Measurements from ENCODE around the gene DCAF7. TPM values are rescaled to one million over a fixed set of nuclear protein-coding genes. Genes with fewer than 3 reads are reported as not detected.

Gene DCAF7
- total RNA-seq, 2 donors from 2014 or later = 36.4 to 39.0 TPM

- no peaks in the 10 kb centered on the region for H3K9me3 ChIP-seq (ENCODE audit: control insufficient read depth, low read length, poor library complexity, severe bottlenecking)
- ATAC-seq (no peak), DNase-seq (no peak)
- Mint-ChIP-seq H3K27ac (no peak overlapping the region), H3K27me3 (peaks cover 12% of the 10 kb centered on the region), H3K4me3 (no peak overlapping the region), H3K36me3 (ENCODE audit: low read depth) (peaks cover 8% of the 10 kb centered on the region), H3K4me1 (peaks cover 11% of the 10 kb centered on the region)
Observed at GRCh38 chr17:63543822-63544420, 6.4 kb upstream of the DCAF7 start.

GRCh38 chr17:63544467-63545301, 5.6 kb upstream of the DCAF7 start:
- H3K27me3 Mint-ChIP-seq = peaks cover 4% of the 10 kb centered on the region
- no peak overlapping the region for H3K4me3 Mint-ChIP-seq
- H3K9me3 ChIP-seq (ENCODE audit: control insufficient read depth, low read length, poor library complexity, severe bottlenecking) = no peaks in the 10 kb centered on the region
- DNase-seq (no peak), ATAC-seq (no peak)
- H3K27ac Mint-ChIP-seq = no peak overlapping the region
- peaks cover under 1% of the 10 kb centered on the region for H3K36me3 Mint-ChIP-seq (ENCODE audit: low read depth)
- peaks cover 5% of the 10 kb centered on the region for H3K4me1 Mint-ChIP-seq

- ATAC-seq (no peak), DNase-seq (no peak)
- peaks cover 3% of the 10 kb centered on the region for H3K36me3 Mint-ChIP-seq (ENCODE audit: low read depth)
- no peak overlapping the region for H3K4me3 Mint-ChIP-seq
- no peaks in the 10 kb centered on the region for H3K27me3 Mint-ChIP-seq
- H3K4me1 Mint-ChIP-seq = peaks cover 5% of the 10 kb centered on the region
- no peaks in the 10 kb centered on the region for H3K9me3 ChIP-seq (ENCODE audit: control insufficient read depth, low read length, poor library complexity, severe bottlenecking)
- H3K27ac Mint-ChIP-seq = no peak overlapping the region
Observed at GRCh38 chr17:63546308-63547082, 3.8 kb upstream of the DCAF7 start.

- no peak overlapping the region for H3K27ac Mint-ChIP-seq
- peaks cover 9% of the 10 kb centered on the region for H3K4me1 Mint-ChIP-seq
- no peaks in the 10 kb centered on the region for H3K27me3 Mint-ChIP-seq
- ATAC-seq (no peak), DNase-seq (no peak)
- H3K4me3 Mint-ChIP-seq = no peak overlapping the region
- H3K9me3 ChIP-seq (ENCODE audit: control insufficient read depth, low read length, poor library complexity, severe bottlenecking) = no peaks in the 10 kb centered on the region
- peaks cover 3% of the 10 kb centered on the region for H3K36me3 Mint-ChIP-seq (ENCODE audit: low read depth)
Observed at GRCh38 chr17:63547083-63547523, 3.2 kb upstream of the DCAF7 start.

- H3K9me3 ChIP-seq (ENCODE audit: control insufficient read depth, low read length, poor library complexity, severe bottlenecking) = no peaks in the 10 kb centered on the region
- Mint-ChIP-seq H3K27me3 (no peaks in the 10 kb centered on the region), H3K27ac (peak overlapping the region; percentile 97), H3K4me1 (peaks cover 18% of the 10 kb centered on the region), H3K36me3 (ENCODE audit: low read depth) (peaks cover 3% of the 10 kb centered on the region), H3K4me3 (peak overlapping the region; percentile 96)
- ATAC-seq (no peak), DNase-seq (no peak)
Observed at GRCh38 chr17:63549289-63549945, 860 bp upstream of the DCAF7 start.

GRCh38 chr17:63550817-63551639, 751 bp downstream of the DCAF7 start:
- Mint-ChIP-seq H3K4me1 (peaks cover 34% of the 10 kb centered on the region), H3K27me3 (no peaks in the 10 kb centered on the region), H3K4me3 (peak overlapping the region; percentile 96), H3K36me3 (ENCODE audit: low read depth) (peaks cover 5% of the 10 kb centered on the region), H3K27ac (peak overlapping the region; percentile 97)
- no peak for DNase-seq
- no peak for ATAC-seq
- H3K9me3 ChIP-seq (ENCODE audit: control insufficient read depth, low read length, poor library complexity, severe bottlenecking) = no peaks in the 10 kb centered on the region

GRCh38 chr17:63552211-63552610, 1.9 kb downstream of the DCAF7 start:
- H3K27me3 Mint-ChIP-seq = no peaks in the 10 kb centered on the region
- H3K36me3 Mint-ChIP-seq (ENCODE audit: low read depth) = peaks cover 9% of the 10 kb centered on the region
- no peaks in the 10 kb centered on the region for H3K9me3 ChIP-seq (ENCODE audit: control insufficient read depth, low read length, poor library complexity, severe bottlenecking)
- ATAC-seq (no peak), DNase-seq (no peak)
- peak overlapping the region; percentile 97 for H3K27ac Mint-ChIP-seq
- H3K4me3 Mint-ChIP-seq = peak overlapping the region; percentile 96
- peaks cover 41% of the 10 kb centered on the region for H3K4me1 Mint-ChIP-seq

- DNase-seq (no peak), ATAC-seq (no peak)
- peak overlapping the region; percentile 86 for H3K27ac Mint-ChIP-seq
- peaks cover 6% of the 10 kb centered on the region for H3K36me3 Mint-ChIP-seq (ENCODE audit: low read depth)
- no peaks in the 10 kb centered on the region for H3K9me3 ChIP-seq (ENCODE audit: control insufficient read depth, low read length, poor library complexity, severe bottlenecking)
- peak overlapping the region; percentile 67 for H3K4me3 Mint-ChIP-seq
- H3K27me3 Mint-ChIP-seq = no peaks in the 10 kb centered on the region
- peaks cover 55% of the 10 kb centered on the region for H3K4me1 Mint-ChIP-seq
Observed at GRCh38 chr17:63555500-63556156, 5.4 kb downstream of the DCAF7 start.

- Mint-ChIP-seq H3K27ac (peak overlapping the region; percentile 65), H3K27me3 (no peaks in the 10 kb centered on the region)
- ATAC-seq = no peak
Observed at GRCh38 chr17:63557416-63557815, 7.1 kb downstream of the DCAF7 start.

GRCh38 chr17:63558441-63558840, 8.2 kb downstream of the DCAF7 start:
- Mint-ChIP-seq H3K36me3 (ENCODE audit: low read depth) (peaks cover 6% of the 10 kb centered on the region), H3K4me3 (no peak overlapping the region), H3K27me3 (no peaks in the 10 kb centered on the region), H3K4me1 (peaks cover 54% of the 10 kb centered on the region), H3K27ac (peak overlapping the region; percentile 8)
- no peak for DNase-seq
- no peak for ATAC-seq
- no peaks in the 10 kb centered on the region for H3K9me3 ChIP-seq (ENCODE audit: control insufficient read depth, low read length, poor library complexity, severe bottlenecking)

More at GRCh38 chr17:63557416-63557815, 7.1 kb downstream of the DCAF7 start:
- H3K4me3 Mint-ChIP-seq = peak overlapping the region; percentile 32
- H3K4me1 Mint-ChIP-seq = peaks cover 51% of the 10 kb centered on the region
- no peaks in the 10 kb centered on the region for H3K9me3 ChIP-seq (ENCODE audit: control insufficient read depth, low read length, poor library complexity, severe bottlenecking)
- peaks cover 6% of the 10 kb centered on the region for H3K36me3 Mint-ChIP-seq (ENCODE audit: low read depth)
- no peak for DNase-seq

- Mint-ChIP-seq H3K4me1 (peaks cover 45% of the 10 kb centered on the region), H3K27ac (peak overlapping the region; percentile 32), H3K36me3 (ENCODE audit: low read depth) (peaks cover 4% of the 10 kb centered on the region), H3K27me3 (no peaks in the 10 kb centered on the region), H3K4me3 (no peak overlapping the region)
- no peak for ATAC-seq
- no peaks in the 10 kb centered on the region for H3K9me3 ChIP-seq (ENCODE audit: control insufficient read depth, low read length, poor library complexity, severe bottlenecking)
- no peak for DNase-seq
Observed at GRCh38 chr17:63561819-63562218, 11.5 kb downstream of the DCAF7 start.

GRCh38 chr17:63563339-63563738, 13.1 kb downstream of the DCAF7 start:
- DNase-seq (no peak), ATAC-seq (no peak)
- H3K4me3 Mint-ChIP-seq = no peak overlapping the region
- no peaks in the 10 kb centered on the region for H3K36me3 Mint-ChIP-seq (ENCODE audit: low read depth)
- no peak overlapping the region for H3K27ac Mint-ChIP-seq
- H3K4me1 Mint-ChIP-seq = peaks cover 41% of the 10 kb centered on the region
- no peaks in the 10 kb centered on the region for H3K27me3 Mint-ChIP-seq
- no peaks in the 10 kb centered on the region for H3K9me3 ChIP-seq (ENCODE audit: control insufficient read depth, low read length, poor library complexity, severe bottlenecking)

Measured in T-helper 17 cell (primary cell).